Fibroblast of mammary gland (primary cell): ENCODE measurements around the gene USP22.

Experiments used
- DNase-seq: peaks from one replicate; pipeline ENCODE4 v3.0.0-alpha.2; 2010; ENCODE audit warnings: low read depth
- H3K4me3 ChIP-seq: 2 replicates; pipeline ENCODE4 v1.5.1; 2011; ENCODE audit warnings: low read depth, mild to moderate bottlenecking, low read length, moderate library complexity; ENCODE audit not compliant: control insufficient read depth
- TF ChIP-seq, protein P1 (sequence below): conservative IDR thresholded peaks from 2 replicates; pipeline ENCODE4 v1.5.1; 2011; ENCODE audit warnings: low read depth, low read length, inconsistent platforms; ENCODE audit not compliant: control insufficient read depth, insufficient read depth

The USP22 gene

DNA sequence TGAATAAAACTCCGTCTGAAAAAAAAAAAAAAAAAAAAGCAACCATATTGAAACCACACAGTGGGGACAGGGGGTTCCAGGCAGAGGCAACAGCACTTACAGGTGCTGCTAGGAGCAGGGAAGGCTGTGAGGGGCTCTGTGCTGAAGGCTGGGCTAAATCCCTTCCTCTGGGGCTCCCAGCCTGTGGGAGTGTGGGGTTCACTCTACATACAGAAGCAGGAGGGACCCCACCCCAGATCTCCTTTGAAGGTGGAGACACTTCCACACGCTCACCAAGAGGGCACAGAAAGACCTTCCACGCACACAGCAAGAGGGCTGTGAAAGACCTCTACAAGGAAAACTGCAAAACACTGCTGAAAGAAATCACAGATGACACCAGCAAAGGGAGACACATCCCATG lies 53.9 kb downstream of the USP22 start:
- TF ChIP-seq, protein P1, sequence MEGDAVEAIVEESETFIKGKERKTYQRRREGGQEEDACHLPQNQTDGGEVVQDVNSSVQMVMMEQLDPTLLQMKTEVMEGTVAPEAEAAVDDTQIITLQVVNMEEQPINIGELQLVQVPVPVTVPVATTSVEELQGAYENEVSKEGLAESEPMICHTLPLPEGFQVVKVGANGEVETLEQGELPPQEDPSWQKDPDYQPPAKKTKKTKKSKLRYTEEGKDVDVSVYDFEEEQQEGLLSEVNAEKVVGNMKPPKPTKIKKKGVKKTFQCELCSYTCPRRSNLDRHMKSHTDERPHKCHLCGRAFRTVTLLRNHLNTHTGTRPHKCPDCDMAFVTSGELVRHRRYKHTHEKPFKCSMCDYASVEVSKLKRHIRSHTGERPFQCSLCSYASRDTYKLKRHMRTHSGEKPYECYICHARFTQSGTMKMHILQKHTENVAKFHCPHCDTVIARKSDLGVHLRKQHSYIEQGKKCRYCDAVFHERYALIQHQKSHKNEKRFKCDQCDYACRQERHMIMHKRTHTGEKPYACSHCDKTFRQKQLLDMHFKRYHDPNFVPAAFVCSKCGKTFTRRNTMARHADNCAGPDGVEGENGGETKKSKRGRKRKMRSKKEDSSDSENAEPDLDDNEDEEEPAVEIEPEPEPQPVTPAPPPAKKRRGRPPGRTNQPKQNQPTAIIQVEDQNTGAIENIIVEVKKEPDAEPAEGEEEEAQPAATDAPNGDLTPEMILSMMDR = no peak
- no peak overlapping the region for H3K4me3 ChIP-seq
- no peak for DNase-seq

DNA sequence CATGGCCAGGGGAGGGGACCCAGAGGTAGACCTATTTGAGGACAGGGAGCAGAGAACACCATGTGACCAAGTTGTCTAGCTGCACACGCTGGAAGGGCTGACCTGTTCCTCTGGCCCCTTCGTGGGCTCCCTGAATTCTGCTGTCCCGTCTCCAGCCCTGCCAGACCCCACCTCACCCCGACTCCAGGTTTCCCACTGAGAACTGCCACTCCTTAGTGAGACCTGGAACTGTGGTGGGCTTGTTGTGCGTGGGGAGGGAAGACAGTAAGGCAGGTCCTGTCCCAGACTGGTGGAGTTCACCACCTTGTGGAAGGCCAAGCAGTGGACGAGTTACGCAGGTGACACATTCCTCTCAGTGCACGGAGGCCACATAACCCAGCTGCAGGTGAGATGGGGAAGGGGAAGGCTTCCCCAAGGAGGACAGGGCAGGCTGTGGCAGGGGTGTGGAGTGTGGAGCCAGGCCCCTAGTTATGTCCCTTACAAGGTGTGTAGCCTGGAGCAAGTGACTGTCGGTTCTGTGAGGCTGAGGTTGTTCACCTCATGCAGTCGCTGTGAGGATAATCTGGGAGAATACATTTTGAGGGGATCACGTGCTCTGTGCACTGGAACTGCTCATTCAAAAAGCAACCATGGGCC lies 54.7 kb downstream of the USP22 start:
- no peak for DNase-seq
- no peak overlapping the region for H3K4me3 ChIP-seq
- TF ChIP-seq, protein P1 = no peak

DNA sequence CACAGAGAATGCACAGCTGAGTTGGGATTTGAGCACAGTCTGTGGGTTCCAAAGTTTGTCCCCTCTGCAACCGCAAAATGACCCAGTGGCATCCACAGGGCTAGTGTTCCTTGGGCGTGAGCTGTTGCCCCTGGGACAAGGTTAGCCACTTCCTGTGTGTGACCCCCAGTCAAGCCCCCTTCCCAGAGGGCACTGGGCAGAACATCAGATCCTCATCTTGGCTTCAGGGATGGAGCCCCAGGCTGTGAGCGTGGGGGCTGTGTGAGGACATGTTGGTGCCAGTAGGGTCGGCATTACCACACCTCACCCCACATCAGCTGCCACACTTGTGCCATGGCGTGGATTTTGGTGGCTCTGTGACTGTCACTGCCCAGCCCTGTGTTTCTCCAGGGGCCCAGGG lies 55.3 kb downstream of the USP22 start:
- TF ChIP-seq, protein P1 = no peak
- no peak overlapping the region for H3K4me3 ChIP-seq
- no peak for DNase-seq

DNA sequence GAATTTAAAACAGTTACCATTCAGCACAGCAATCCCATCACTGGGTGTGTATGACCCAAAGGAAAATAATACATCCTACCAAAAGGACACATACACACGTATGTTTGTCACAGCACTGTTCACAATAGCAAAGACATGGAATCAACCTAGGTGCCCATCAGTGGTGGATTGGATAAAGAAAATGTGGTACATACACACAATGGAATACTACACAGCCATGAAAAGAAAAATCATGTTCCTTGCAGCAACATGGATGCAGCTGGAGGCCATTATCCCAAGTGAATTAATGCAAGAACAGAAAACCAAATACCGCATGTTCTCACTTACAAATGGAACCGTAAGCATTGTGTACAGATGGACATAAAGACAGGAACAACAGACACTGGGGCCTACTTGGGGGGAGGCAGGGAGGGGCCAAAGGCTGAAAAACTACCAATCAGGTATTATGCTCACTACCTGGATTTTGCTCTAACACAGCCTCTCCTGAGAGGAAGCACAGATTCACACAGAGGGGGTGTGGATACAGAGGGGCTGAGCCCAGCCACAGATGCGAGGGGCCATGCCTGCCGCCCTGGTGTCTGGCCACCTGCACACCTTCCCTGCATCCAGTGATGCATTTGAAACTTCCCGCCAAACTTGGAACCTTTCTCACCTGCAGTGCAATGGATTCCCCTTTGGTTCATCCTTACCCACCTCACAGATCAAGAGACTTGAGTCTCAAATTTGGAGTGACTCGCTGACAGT lies 55.9 kb downstream of the USP22 start:
- no peak overlapping the region for H3K4me3 ChIP-seq
- TF ChIP-seq, protein P1 = no peak
- DNase-seq = no peak

DNA sequence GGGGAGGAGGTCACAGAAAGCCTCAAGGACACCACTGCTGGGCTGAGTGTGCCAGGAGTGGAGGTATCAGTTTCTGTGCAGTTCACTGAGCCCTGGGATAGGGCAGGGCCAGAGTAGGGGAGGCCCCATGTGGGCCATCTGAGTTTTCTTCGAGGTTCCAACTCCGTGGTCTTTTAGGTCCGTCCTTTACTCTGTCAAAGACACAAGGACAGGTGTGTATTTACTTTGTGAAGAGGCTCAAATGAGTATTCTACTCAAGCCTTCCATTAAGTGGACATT lies 59.5 kb downstream of the USP22 start:
- no peak overlapping the region for H3K4me3 ChIP-seq
- no peak for DNase-seq
- TF ChIP-seq, protein P1 = no peak

DNA sequence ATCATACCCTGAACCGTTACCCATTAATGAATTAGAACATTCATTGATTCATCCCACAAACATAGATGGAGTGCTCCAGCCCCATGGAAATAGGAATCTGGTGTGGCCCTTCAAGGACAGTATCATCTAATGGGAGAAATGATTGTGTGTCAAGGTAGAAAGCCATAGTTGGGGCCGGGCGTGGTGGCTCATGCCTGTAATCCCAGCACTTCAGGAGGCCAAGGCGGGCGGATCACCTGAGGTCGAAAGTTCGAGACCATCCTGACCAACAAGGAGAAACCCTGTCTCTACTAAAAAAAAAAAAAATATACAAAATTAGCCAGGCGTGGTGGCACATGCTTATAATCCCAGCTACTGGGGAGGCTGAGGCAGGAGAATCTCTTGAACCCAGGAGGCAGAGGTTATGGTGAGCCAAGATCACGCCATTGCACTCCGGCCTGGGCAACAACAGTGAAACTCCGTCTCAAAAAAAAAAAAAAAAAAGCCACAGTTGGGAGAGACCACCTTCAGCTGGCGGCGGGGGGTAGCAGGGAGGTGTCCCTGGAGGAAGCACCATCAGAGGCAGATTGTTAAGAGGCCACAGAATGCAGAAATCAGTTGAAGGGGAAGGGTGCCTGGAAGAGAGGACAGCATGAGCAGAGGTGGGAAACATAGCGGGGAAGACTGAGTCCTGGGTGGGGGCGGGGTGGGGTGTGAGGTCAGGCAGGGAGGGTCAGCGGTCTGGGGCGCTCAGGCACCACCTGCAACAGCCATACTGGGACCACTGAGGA lies 60.0 kb downstream of the USP22 start:
- TF ChIP-seq, protein P1 = no peak
- no peak for DNase-seq

More for the DNA sequence above, 60.0 kb downstream of the USP22 start:
- no peak overlapping the region for H3K4me3 ChIP-seq
